ENCODE data around the gene IKZF1.

IKZF1 gene

GRCh38 chr7:50423860-50424259, 119.3 kb downstream of the IKZF1 start:
- H3K4me2 ChIP-seq (ENCODE audit: low read depth, low read length, poor library complexity, severe bottlenecking), result no peak overlapping the region

GRCh38 chr7:50425318-50425717, 120.8 kb downstream of the IKZF1 start:
- TF ChIP-seq EZH2phosphoT487 (conservative IDR thresholded peaks at IDR 0.05; ENCODE audit: low read length), result no peak
- no peaks in the 10 kb centered on the region for H3K36me3 ChIP-seq (ENCODE audit: low read length)
- H3K9me2 ChIP-seq (replicated peaks; ENCODE audit: insufficient read depth, low read length), result no peaks in the 10 kb centered on the region
- no peaks in the 10 kb centered on the region for H3K79me2 ChIP-seq (ENCODE audit: insufficient read depth, low read length)
- H4K20me1 ChIP-seq (ENCODE audit: low read depth, low read length), result no peaks in the 10 kb centered on the region
- H3K27ac ChIP-seq (ENCODE audit: low read depth, low read length), result no peak overlapping the region
- H3K4me3 ChIP-seq (ENCODE audit: insufficient read depth, low read length, poor library complexity, severe bottlenecking), result no peak overlapping the region
- H3K9me3 ChIP-seq (ENCODE audit: insufficient read depth, low read length), result no peaks in the 10 kb centered on the region
- H3K9ac ChIP-seq (ENCODE audit: low read length), result no peak overlapping the region
- H3K27me3 ChIP-seq (ENCODE audit: low read length), result no peaks in the 10 kb centered on the region
- no peak overlapping the region for H2AFZ ChIP-seq (ENCODE audit: low read depth, low read length, severe bottlenecking)
- no peak overlapping the region for H3K4me2 ChIP-seq (ENCODE audit: low read depth, low read length, poor library complexity, severe bottlenecking)
- H3F3A ChIP-seq (ENCODE audit: insufficient read depth), result no peaks in the 10 kb centered on the region

More at GRCh38 chr7:50423860-50424259, 119.3 kb downstream of the IKZF1 start:
- Histone ChIP-seq H3K9me2 (replicated peaks; ENCODE audit: insufficient read depth, low read length) (no peaks in the 10 kb centered on the region), H4K20me1 (ENCODE audit: low read depth, low read length) (no peaks in the 10 kb centered on the region), H3K36me3 (ENCODE audit: low read length) (no peaks in the 10 kb centered on the region), H3F3A (ENCODE audit: insufficient read depth) (no peaks in the 10 kb centered on the region), H3K9ac (ENCODE audit: low read length) (no peak overlapping the region), H3K4me3 (ENCODE audit: insufficient read depth, low read length, poor library complexity, severe bottlenecking) (no peak overlapping the region), H2AFZ (ENCODE audit: low read depth, low read length, severe bottlenecking) (no peak overlapping the region), H3K9me3 (ENCODE audit: insufficient read depth, low read length) (no peaks in the 10 kb centered on the region), H3K79me2 (ENCODE audit: insufficient read depth, low read length) (no peaks in the 10 kb centered on the region), H3K27me3 (ENCODE audit: low read length) (no peaks in the 10 kb centered on the region), H3K27ac (ENCODE audit: low read depth, low read length) (no peak overlapping the region)
- TF ChIP-seq CTCF (IDR thresholded peaks at IDR 0.05; ENCODE audit: insufficient read depth, low read length, poor library complexity, severe bottlenecking) (no peak), EZH2phosphoT487 (conservative IDR thresholded peaks at IDR 0.05; ENCODE audit: low read length) (no peak)

GRCh38 chr7:50426280-50427045, 121.9 kb downstream of the IKZF1 start:
- H3K27ac ChIP-seq (ENCODE audit: low read depth, low read length), result no peak overlapping the region
- no peaks in the 10 kb centered on the region for H3K79me2 ChIP-seq (ENCODE audit: insufficient read depth, low read length)
- no peaks in the 10 kb centered on the region for H4K20me1 ChIP-seq (ENCODE audit: low read depth, low read length)
- H3K9me3 ChIP-seq (ENCODE audit: insufficient read depth, low read length), result no peaks in the 10 kb centered on the region
- H3F3A ChIP-seq (ENCODE audit: insufficient read depth), result no peaks in the 10 kb centered on the region
- H3K27me3 ChIP-seq (ENCODE audit: low read length), result no peaks in the 10 kb centered on the region
- no peak overlapping the region for H2AFZ ChIP-seq (ENCODE audit: low read depth, low read length, severe bottlenecking)
- H3K4me2 ChIP-seq (ENCODE audit: low read depth, low read length, poor library complexity, severe bottlenecking), result no peak overlapping the region
- no peak overlapping the region for H3K4me3 ChIP-seq (ENCODE audit: insufficient read depth, low read length, poor library complexity, severe bottlenecking)
- no peaks in the 10 kb centered on the region for H3K36me3 ChIP-seq (ENCODE audit: low read length)
- H3K9me2 ChIP-seq (replicated peaks; ENCODE audit: insufficient read depth, low read length), result no peaks in the 10 kb centered on the region
- no peak overlapping the region for H3K9ac ChIP-seq (ENCODE audit: low read length)
- TF ChIP-seq EZH2phosphoT487 (conservative IDR thresholded peaks at IDR 0.05; ENCODE audit: low read length) (no peak), CTCF (IDR thresholded peaks at IDR 0.05; ENCODE audit: insufficient read depth, low read length, poor library complexity, severe bottlenecking) (no peak)

- Histone ChIP-seq H3K4me2 (ENCODE audit: low read depth, low read length, poor library complexity, severe bottlenecking) (no peak overlapping the region), H3K27ac (ENCODE audit: low read depth, low read length) (no peak overlapping the region), H3K27me3 (ENCODE audit: low read length) (no peaks in the 10 kb centered on the region), H3K36me3 (ENCODE audit: low read length) (no peaks in the 10 kb centered on the region), H3K9ac (ENCODE audit: low read length) (no peak overlapping the region), H2AFZ (ENCODE audit: low read depth, low read length, severe bottlenecking) (no peak overlapping the region), H3K4me3 (ENCODE audit: insufficient read depth, low read length, poor library complexity, severe bottlenecking) (no peak overlapping the region), H3K79me2 (ENCODE audit: insufficient read depth, low read length) (no peaks in the 10 kb centered on the region), H4K20me1 (ENCODE audit: low read depth, low read length) (no peaks in the 10 kb centered on the region), H3F3A (ENCODE audit: insufficient read depth) (no peaks in the 10 kb centered on the region), H3K9me3 (ENCODE audit: insufficient read depth, low read length) (no peaks in the 10 kb centered on the region), H3K9me2 (replicated peaks; ENCODE audit: insufficient read depth, low read length) (no peaks in the 10 kb centered on the region)
- TF ChIP-seq CTCF (IDR thresholded peaks at IDR 0.05; ENCODE audit: insufficient read depth, low read length, poor library complexity, severe bottlenecking) (no peak), EZH2phosphoT487 (conservative IDR thresholded peaks at IDR 0.05; ENCODE audit: low read length) (no peak)
Observed at GRCh38 chr7:50427518-50427917, 123.0 kb downstream of the IKZF1 start.

Measured in SU-DHL-6 (cell line).